GM18951 (cell line): ENCODE data around the gene ZNF433.
A peak's percentile ranks its signal among the peaks of the same experiment; 100 is the strongest.

Source experiments
- POLR2A ChIP-seq: IDR thresholded peaks from 4 replicates; pipeline ENCODE4 v1.6.1; 2011; ENCODE audit warnings: mild to moderate bottlenecking; ENCODE audit not compliant: insufficient read length, insufficient read depth; ENCODE audit errors: extremely low read depth
- in situ Hi-C: fragments of 300-500 bp; cut with MboI; formaldehyde crosslinking; loops from one replicate; pipeline ENCODE4 v1.12.0; 2022; ENCODE audit warnings: low sequenced_read_pairs, mixed read lengths, inconsistent platforms; ENCODE audit not compliant: unreplicated experiment

Gene ZNF433

GRCh38 chr19:11978492-11979100 is 56.9 kb downstream of the ZNF433 start:
- in situ Hi-C loops, result no loop called here
- TF ChIP-seq POLR2A, result no peak

- no peak for TF ChIP-seq POLR2A
- in situ Hi-C loops, result no loop called here
Measured at GRCh38 chr19:11973019-11973810, 62.3 kb downstream of the ZNF433 start.

GRCh38 chr19:11971041-11971440 is 64.4 kb downstream of the ZNF433 start:
- in situ Hi-C loops, result no loop called here
- TF ChIP-seq POLR2A, result no peak

- in situ Hi-C loops, result no loop called here
- no peak for TF ChIP-seq POLR2A
Measured at GRCh38 chr19:11970174-11970573, 65.3 kb downstream of the ZNF433 start.

GRCh38 chr19:11964858-11965645 is 70.4 kb downstream of the ZNF433 start, which contains the start of gene ZNF763:
Gene ZNF763 (plus strand): TSS chr19:11965040. CDS start chr19:11965209, 169 bp downstream.
- TF ChIP-seq POLR2A, result peak; percentile 69

More at GRCh38 chr19:11964858-11965645, 70.4 kb downstream of the ZNF433 start, which contains the start of gene ZNF763:
- in situ Hi-C loops, result loop anchor here (10.0 kb wide), 1 partner anchor 180 kb away; the partner anchor contains the start of gene ZNF20
